ENCODE data around the gene IL17C. TPM values are rescaled to one million over a fixed set of nuclear protein-coding genes. Genes with fewer than 3 reads are reported as not detected.
A peak's percentile ranks its signal among the peaks of the same experiment; 100 is the strongest.

IL17C gene
- total RNA-seq, 4 donors from 2014 or later = 0.91 TPM; not detected in 3

GRCh38 chr16:88687254-88687576 is 48.8 kb downstream of the IL17C start:
- TF ChIP-seq POLR2A (IDR thresholded peaks at IDR 0.05) (no peak), CTCF (IDR thresholded peaks at IDR 0.05) (no peak)
- no peak for DNase-seq (ENCODE audit: low spot score in 2 of 2)

GRCh38 chr16:88687676-88688012 is 49.3 kb downstream of the IL17C start:
- TF ChIP-seq CTCF (IDR thresholded peaks at IDR 0.05) = no peak
- TF ChIP-seq POLR2A (IDR thresholded peaks at IDR 0.05) = no peak
- 54 to 56% methylated on average over 3 of the region's 3 CpGs for WGBS, 2 donors
- DNase-seq (ENCODE audit: low spot score in 2 of 2) = no peak
- no peak overlapping the region for H3K4me3 ChIP-seq (ENCODE audit: low read depth, poor library complexity, severe bottlenecking)
- intact Hi-C loops (cut with DNase I; ENCODE audit: low total_unique reads) = no loop called here

More at GRCh38 chr16:88687254-88687576, 48.8 kb downstream of the IL17C start:
- H3K4me3 ChIP-seq (ENCODE audit: low read depth, poor library complexity, severe bottlenecking) = no peak overlapping the region
- intact Hi-C loops (cut with DNase I; ENCODE audit: low total_unique reads) = no loop called here
- WGBS, 2 donors = 47 to 57% methylated on average over 10 of the region's 10 CpGs

GRCh38 chr16:88688013-88688778 is 49.8 kb downstream of the IL17C start:
- DNase-seq (ENCODE audit: low spot score in 2 of 2) = peak in 1 of 2 donors; percentile 84
- no peak overlapping the region for H3K4me3 ChIP-seq (ENCODE audit: low read depth, poor library complexity, severe bottlenecking)
- intact Hi-C loops (cut with DNase I; ENCODE audit: low total_unique reads) = no loop called here
- TF ChIP-seq POLR2A (IDR thresholded peaks at IDR 0.05) = no peak
- TF ChIP-seq CTCF (IDR thresholded peaks at IDR 0.05) = no peak
- 26 to 34% methylated on average over 19 to 27 of the region's 28 CpGs for WGBS, 2 donors

Other genes with a start within 250 kb of the IL17C start
- 1 to 10 TPM; 2.0 to 4.0 (median 3.1) TPM for gene ZFPM1, start 185.3 kb upstream of the IL17C start, total RNA-seq
- 10 to 100 TPM; 16.5 to 32.3 (median 18.5) TPM for gene ZC3H18, start 68.2 kb upstream of the IL17C start, total RNA-seq
- gene CYBA, start 12.5 kb downstream of the IL17C start, total RNA-seq = 10 to 100 TPM; 30.5 to 93.2 (median 44.7) TPM
- 10 to 100 TPM; 40.2 to 93.5 (median 67.1) TPM for gene MVD, start 24.5 kb downstream of the IL17C start, total RNA-seq
- under 1 TPM; 0.17 to 0.81 (median 0.29) TPM for gene SNAI3, start 47.9 kb downstream of the IL17C start, total RNA-seq
- gene RNF166, start 67.8 kb downstream of the IL17C start, total RNA-seq = 10 to 100 TPM; 14.7 to 21.8 (median 17.7) TPM
- gene CTU2, start 67.9 kb downstream of the IL17C start, total RNA-seq = 1 to 10 TPM; 9.4 to 9.9 (median 9.5) TPM
- gene PIEZO1, start 146.6 kb downstream of the IL17C start, total RNA-seq = 100 to 1,000 TPM; 196 to 281 (median 206) TPM
- 10 to 100 TPM in 2 of 4 donors, 1 to 10 TPM in 2; 2.9 to 14.7 (median 7.9) TPM for gene CDT1, start 165.2 kb downstream of the IL17C start, total RNA-seq
- gene APRT, start 173.4 kb downstream of the IL17C start, total RNA-seq = 100 to 1,000 TPM; 276 to 310 (median 291) TPM
- 10 to 100 TPM; 17.3 to 45.6 (median 37.3) TPM for gene GALNS, start 218.4 kb downstream of the IL17C start, total RNA-seq
- 10 to 100 TPM; 29.9 to 43.0 (median 38.6) TPM for gene TRAPPC2L, start 218.6 kb downstream of the IL17C start, total RNA-seq
- gene PABPN1L, start 228.1 kb downstream of the IL17C start, total RNA-seq = not detected